A673 (cell line): ENCODE measurements around the gene MED27.

Source experiments
- EZH2 ChIP-seq: fragments of 200-600 bp; sonication (generic); IDR thresholded peaks from 2 replicates; pipeline ENCODE4 v1.6.1; 2017; ENCODE audit warnings: borderline replicate concordance, low read depth, mild to moderate bottlenecking, mixed read lengths, antibody characterized with exemption, low read length; ENCODE audit not compliant: poor library complexity, severe bottlenecking
- TF ChIP-seq, protein P1 (sequence below): fragments of 300-800, 200-600 bp; sonication (generic); conservative IDR thresholded peaks from 2 replicates; pipeline ENCODE4 v1.5.1; 2017; ENCODE audit warnings: low read depth, mild to moderate bottlenecking, antibody characterized with exemption, low read length, moderate library complexity, mixed read lengths

DNA sequence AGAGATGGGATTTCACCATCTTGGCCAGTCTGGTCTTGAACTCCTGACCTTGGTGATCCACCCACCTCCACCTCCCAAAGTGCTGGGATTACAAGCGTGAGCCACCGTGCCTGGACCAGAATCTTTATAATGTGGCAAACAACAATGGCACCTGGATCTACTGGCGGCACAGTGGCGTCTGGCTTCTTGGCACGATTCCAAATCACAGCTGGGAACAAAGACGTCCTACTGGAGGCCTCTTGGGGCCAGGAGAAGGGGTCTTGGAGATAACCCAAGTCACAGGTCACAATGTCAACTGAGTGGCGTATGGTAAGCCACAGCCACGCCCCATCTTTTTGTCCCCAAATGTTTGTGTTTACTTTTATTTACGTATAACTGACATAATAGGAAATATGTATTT, 262.0 kb downstream of the MED27 start:
- TF ChIP-seq, protein P1, sequence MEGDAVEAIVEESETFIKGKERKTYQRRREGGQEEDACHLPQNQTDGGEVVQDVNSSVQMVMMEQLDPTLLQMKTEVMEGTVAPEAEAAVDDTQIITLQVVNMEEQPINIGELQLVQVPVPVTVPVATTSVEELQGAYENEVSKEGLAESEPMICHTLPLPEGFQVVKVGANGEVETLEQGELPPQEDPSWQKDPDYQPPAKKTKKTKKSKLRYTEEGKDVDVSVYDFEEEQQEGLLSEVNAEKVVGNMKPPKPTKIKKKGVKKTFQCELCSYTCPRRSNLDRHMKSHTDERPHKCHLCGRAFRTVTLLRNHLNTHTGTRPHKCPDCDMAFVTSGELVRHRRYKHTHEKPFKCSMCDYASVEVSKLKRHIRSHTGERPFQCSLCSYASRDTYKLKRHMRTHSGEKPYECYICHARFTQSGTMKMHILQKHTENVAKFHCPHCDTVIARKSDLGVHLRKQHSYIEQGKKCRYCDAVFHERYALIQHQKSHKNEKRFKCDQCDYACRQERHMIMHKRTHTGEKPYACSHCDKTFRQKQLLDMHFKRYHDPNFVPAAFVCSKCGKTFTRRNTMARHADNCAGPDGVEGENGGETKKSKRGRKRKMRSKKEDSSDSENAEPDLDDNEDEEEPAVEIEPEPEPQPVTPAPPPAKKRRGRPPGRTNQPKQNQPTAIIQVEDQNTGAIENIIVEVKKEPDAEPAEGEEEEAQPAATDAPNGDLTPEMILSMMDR = no peak
- no peak for TF ChIP-seq EZH2
